Vagina (tissue), 2 donors: Measurements from ENCODE around the gene PACS2.
"Not testable (repeated sequence)": the region's sequence is repeated elsewhere in the genome, so short reads cannot be mapped to it uniquely, and the experiment has no call there.

Source experiments
- POLR2AphosphoS5 ChIP-seq, 2 donors: sonication (generic); formaldehyde crosslinking; IDR thresholded peaks; one replicate each; pipeline ENCODE4 v1.9.0; 2017; ENCODE audit warnings: antibody characterized with exemption in 2 of 2, mild to moderate bottlenecking in 2 of 2, low read depth in 1 of 2; ENCODE audit not compliant: insufficient read depth in 1 of 2
- TF ChIP-seq, protein P1 (sequence below), 3 experiments: fragments of 450-650 bp in 2 of 3; fragments of 200-600 bp in 1 of 3; sonication (generic) in 1 of 3; IDR thresholded peaks; one replicate each; pipeline ENCODE4 v1.5.1; 2017 to 2019; ENCODE audit warnings: antibody characterized with exemption in 3 of 3, mild to moderate bottlenecking in 2 of 3, moderate library complexity in 2 of 3

DNA sequence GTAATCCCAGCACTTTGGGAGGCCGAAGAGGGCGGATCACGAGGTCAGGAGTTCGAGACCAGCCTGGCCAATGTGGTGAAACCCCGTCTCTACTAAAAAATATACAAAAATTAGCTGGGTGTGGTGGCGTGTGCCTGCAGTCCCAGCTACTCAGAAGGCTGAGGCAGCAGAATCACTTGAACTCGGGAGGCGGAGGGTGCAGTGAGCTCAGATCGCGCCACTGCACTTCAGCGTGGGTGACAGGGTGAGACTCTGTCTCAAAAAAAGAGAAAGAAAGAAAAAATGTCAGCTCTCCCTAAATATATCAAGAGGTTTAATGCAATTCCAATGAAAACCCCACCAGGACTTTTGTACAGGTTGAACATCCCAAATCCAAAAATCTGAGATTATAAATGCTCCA lies 17.2 kb upstream of the PACS2 start:
- TF ChIP-seq, protein P1, sequence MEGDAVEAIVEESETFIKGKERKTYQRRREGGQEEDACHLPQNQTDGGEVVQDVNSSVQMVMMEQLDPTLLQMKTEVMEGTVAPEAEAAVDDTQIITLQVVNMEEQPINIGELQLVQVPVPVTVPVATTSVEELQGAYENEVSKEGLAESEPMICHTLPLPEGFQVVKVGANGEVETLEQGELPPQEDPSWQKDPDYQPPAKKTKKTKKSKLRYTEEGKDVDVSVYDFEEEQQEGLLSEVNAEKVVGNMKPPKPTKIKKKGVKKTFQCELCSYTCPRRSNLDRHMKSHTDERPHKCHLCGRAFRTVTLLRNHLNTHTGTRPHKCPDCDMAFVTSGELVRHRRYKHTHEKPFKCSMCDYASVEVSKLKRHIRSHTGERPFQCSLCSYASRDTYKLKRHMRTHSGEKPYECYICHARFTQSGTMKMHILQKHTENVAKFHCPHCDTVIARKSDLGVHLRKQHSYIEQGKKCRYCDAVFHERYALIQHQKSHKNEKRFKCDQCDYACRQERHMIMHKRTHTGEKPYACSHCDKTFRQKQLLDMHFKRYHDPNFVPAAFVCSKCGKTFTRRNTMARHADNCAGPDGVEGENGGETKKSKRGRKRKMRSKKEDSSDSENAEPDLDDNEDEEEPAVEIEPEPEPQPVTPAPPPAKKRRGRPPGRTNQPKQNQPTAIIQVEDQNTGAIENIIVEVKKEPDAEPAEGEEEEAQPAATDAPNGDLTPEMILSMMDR (IDR thresholded peaks at IDR 0.05), result not testable (repeated sequence)
- TF ChIP-seq POLR2AphosphoS5 (IDR thresholded peaks at IDR 0.05; ENCODE audit: insufficient read depth in 1 of 2, low read depth in 1 of 2), result not testable (repeated sequence)
